ENCODE data around the gene RBM3.
A peak's percentile ranks its signal among the peaks of the same experiment; 100 is the strongest.

RBM3 gene

DNA sequence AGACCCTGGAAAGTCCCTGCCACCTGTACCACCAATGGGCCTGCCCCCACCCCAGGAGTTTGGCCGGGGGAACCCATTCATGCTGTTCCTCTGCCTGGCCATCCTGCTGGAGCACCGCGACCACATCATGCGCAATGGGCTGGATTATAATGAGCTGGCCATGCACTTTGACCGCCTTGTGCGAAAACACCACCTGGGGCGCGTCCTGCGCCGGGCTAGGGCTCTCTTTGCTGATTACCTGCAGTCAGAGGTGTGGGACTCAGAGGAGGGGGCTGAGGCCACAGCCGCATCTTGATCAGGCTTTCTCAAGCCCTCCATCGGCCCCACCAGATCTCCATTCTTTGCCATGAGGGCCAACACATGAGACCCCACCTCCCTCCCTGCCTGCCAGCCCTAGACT, 13.6 kb upstream of the RBM3 start:
- Histone ChIP-seq H3K4me3 (ENCODE audit: low read depth, low read length, poor library complexity, severe bottlenecking) (no peak overlapping the region), H2AFZ (ENCODE audit: low read length) (no peak overlapping the region), H3K9ac (ENCODE audit: low read length) (no peak overlapping the region), H3K36me3 (ENCODE audit: insufficient read depth, low read length) (peaks cover 24% of the 10 kb centered on the region), H3K27ac (ENCODE audit: low read depth, low read length, poor library complexity, severe bottlenecking) (no peak overlapping the region), H3K9me2 (ENCODE audit: low read depth, low read length) (no peaks in the 10 kb centered on the region), H3K9me3 (ENCODE audit: low read length) (no peaks in the 10 kb centered on the region), H3K4me1 (ENCODE audit: insufficient read depth, low read length, severe bottlenecking) (no peaks in the 10 kb centered on the region), H4K20me1 (ENCODE audit: insufficient read depth, low read length) (no peaks in the 10 kb centered on the region), H3K27me3 (ENCODE audit: insufficient read depth, low read length) (no peaks in the 10 kb centered on the region), H3K4me2 (ENCODE audit: low read length) (no peak overlapping the region), H3K79me2 (ENCODE audit: insufficient read depth, low read length) (no peaks in the 10 kb centered on the region), H3F3A (ENCODE audit: insufficient read depth, low read length) (no peaks in the 10 kb centered on the region)
- TF ChIP-seq, protein P1, sequence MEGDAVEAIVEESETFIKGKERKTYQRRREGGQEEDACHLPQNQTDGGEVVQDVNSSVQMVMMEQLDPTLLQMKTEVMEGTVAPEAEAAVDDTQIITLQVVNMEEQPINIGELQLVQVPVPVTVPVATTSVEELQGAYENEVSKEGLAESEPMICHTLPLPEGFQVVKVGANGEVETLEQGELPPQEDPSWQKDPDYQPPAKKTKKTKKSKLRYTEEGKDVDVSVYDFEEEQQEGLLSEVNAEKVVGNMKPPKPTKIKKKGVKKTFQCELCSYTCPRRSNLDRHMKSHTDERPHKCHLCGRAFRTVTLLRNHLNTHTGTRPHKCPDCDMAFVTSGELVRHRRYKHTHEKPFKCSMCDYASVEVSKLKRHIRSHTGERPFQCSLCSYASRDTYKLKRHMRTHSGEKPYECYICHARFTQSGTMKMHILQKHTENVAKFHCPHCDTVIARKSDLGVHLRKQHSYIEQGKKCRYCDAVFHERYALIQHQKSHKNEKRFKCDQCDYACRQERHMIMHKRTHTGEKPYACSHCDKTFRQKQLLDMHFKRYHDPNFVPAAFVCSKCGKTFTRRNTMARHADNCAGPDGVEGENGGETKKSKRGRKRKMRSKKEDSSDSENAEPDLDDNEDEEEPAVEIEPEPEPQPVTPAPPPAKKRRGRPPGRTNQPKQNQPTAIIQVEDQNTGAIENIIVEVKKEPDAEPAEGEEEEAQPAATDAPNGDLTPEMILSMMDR (IDR thresholded peaks at IDR 0.05; ENCODE audit: low read length), result no peak
- TF ChIP-seq EZH2 (IDR thresholded peaks at IDR 0.05; ENCODE audit: borderline replicate concordance, low read length), result no peak

DNA sequence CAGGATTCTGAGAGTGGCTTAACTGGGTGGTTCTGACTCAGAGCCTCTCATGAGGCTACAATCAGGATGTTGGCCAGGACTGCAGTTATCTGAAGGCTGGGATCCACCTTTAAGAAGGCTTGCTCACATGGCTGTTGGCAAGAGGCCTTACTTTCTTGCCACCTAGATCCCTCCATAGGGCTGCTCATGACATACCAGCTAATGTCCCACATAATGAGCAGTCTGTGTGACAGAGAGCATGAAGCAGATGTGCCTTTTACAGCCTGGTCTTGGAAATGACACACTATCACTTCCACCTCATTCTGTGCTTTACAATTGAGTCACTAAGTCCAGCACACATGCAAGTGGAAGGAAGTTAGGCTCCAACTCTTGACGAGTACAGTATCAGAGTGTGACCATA, 4.3 kb upstream of the RBM3 start:
- H3K9me3 ChIP-seq (ENCODE audit: low read length), result no peaks in the 10 kb centered on the region
- H3K79me2 ChIP-seq (ENCODE audit: insufficient read depth, low read length), result peaks cover 2% of the 10 kb centered on the region; the same call in 1 of the 2 replicates
- no peak overlapping the region for H3K9ac ChIP-seq (ENCODE audit: low read length)
- H3K36me3 ChIP-seq (ENCODE audit: insufficient read depth, low read length), result peaks cover 1% of the 10 kb centered on the region
- no peak overlapping the region for H3K4me3 ChIP-seq (ENCODE audit: low read depth, low read length, poor library complexity, severe bottlenecking)
- H2AFZ ChIP-seq (ENCODE audit: low read length), result no peak overlapping the region
- no peaks in the 10 kb centered on the region for H3K9me2 ChIP-seq (ENCODE audit: low read depth, low read length)
- TF ChIP-seq EZH2 (IDR thresholded peaks at IDR 0.05; ENCODE audit: borderline replicate concordance, low read length), result no peak
- TF ChIP-seq, protein P1 (IDR thresholded peaks at IDR 0.05; ENCODE audit: low read length), result no peak
- no peaks in the 10 kb centered on the region for H4K20me1 ChIP-seq (ENCODE audit: insufficient read depth, low read length)
- H3K4me2 ChIP-seq (ENCODE audit: low read length), result no peak overlapping the region
- no peak overlapping the region for H3K27ac ChIP-seq (ENCODE audit: low read depth, low read length, poor library complexity, severe bottlenecking)
- H3K4me1 ChIP-seq (ENCODE audit: insufficient read depth, low read length, severe bottlenecking), result peaks cover 17% of the 10 kb centered on the region
- H3K27me3 ChIP-seq (ENCODE audit: insufficient read depth, low read length), result no peaks in the 10 kb centered on the region
- no peaks in the 10 kb centered on the region for H3F3A ChIP-seq (ENCODE audit: insufficient read depth, low read length)

DNA sequence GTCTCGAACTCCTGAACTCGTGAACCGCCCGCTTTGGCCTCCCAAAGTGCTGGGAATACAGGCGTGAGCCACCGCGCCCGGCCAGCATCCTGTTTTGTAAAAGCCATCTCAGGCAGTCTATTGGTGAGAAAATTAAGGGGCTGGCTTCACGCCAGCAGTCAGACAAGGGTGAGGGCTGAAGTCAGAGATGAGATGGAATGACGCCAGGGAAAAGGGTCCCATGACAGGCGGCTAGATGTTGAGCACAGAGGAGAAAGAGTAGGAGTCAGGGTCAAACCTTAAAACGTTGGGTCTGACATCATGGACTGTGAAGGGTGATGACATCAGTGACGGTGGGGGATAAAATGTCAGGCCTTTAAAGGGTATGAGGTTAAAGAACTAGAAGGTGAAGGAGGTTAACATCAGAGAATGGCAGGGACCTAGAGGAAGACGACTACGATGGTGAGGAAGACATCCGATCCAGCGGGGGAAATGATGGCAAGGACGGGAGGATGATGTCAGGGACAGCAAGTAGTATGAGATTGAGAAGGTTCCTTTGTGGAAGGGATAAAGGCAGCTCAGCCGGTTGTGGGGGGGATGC, 504 bp upstream of the RBM3 start:
- Histone ChIP-seq H3K27ac (ENCODE audit: low read depth, low read length, poor library complexity, severe bottlenecking) (peak overlapping the region; percentile 90), H3F3A (ENCODE audit: insufficient read depth, low read length) (no peaks in the 10 kb centered on the region; the same call in 1 of the 2 replicates), H3K27me3 (ENCODE audit: insufficient read depth, low read length) (no peaks in the 10 kb centered on the region), H3K4me2 (ENCODE audit: low read length) (peak overlapping the region; percentile 97), H4K20me1 (ENCODE audit: insufficient read depth, low read length) (no peaks in the 10 kb centered on the region), H2AFZ (ENCODE audit: low read length) (no peak overlapping the region), H3K9ac (ENCODE audit: low read length) (peak overlapping the region; percentile 92), H3K4me1 (ENCODE audit: insufficient read depth, low read length, severe bottlenecking) (peaks cover 39% of the 10 kb centered on the region), H3K9me3 (ENCODE audit: low read length) (no peaks in the 10 kb centered on the region), H3K9me2 (ENCODE audit: low read depth, low read length) (no peaks in the 10 kb centered on the region), H3K4me3 (ENCODE audit: low read depth, low read length, poor library complexity, severe bottlenecking) (peak overlapping the region; percentile 85), H3K79me2 (ENCODE audit: insufficient read depth, low read length) (peaks cover 4% of the 10 kb centered on the region; the same call in 1 of the 2 replicates), H3K36me3 (ENCODE audit: insufficient read depth, low read length) (peaks cover 40% of the 10 kb centered on the region)
- TF ChIP-seq, protein P1 (IDR thresholded peaks at IDR 0.05; ENCODE audit: low read length), result no peak
- TF ChIP-seq EZH2 (IDR thresholded peaks at IDR 0.05; ENCODE audit: borderline replicate concordance, low read length), result no peak

All from OCI-LY1 (cell line).